Activated CD8-positive, alpha-beta T cell treated with anti-CD3 and anti-CD28 coated beads, Interleukin-2, amount 10 ng/mL, durations not matched to agents 7 days and 5 days (primary cell): ENCODE data around the gene OR10V1. TPM values are rescaled to one million over a fixed set of nuclear protein-coding genes. Genes with fewer than 3 reads are reported as not detected.
"Not testable (repeated sequence)": the region's sequence is repeated elsewhere in the genome, so short reads cannot be mapped to it uniquely, and the experiment has no call there.

ENCODE experiments used
- ATAC-seq: fragments of 150-1000 bp; cut with Tn5 transposase; one replicate; pipeline ENCODE4 v1.10.0; 2021; ENCODE audit warnings: moderate library complexity
- CTCF ChIA-PET: fragments of 350-600 bp; sonication (Branson Sonifier 250); formaldehyde crosslinking; loops from one replicate; lab custom pipeline; 2021; ENCODE audit warnings: antibody characterized with exemption; lab: Charles Lee
- POLR2A ChIA-PET: fragments of 350-600 bp; sonication (Branson Sonifier 250); formaldehyde crosslinking; loops from one replicate; lab custom pipeline; 2021; ENCODE audit warnings: antibody characterized with exemption; lab: Charles Lee
- DNase-seq: peaks from one replicate; pipeline ENCODE4 v3.0.0-alpha.2; 2020
- H3K27ac Mint-ChIP-seq: one replicate; pipeline ENCODE4 v1.8.0; 2021; ENCODE audit warnings: mild to moderate bottlenecking, mixed read lengths
- H3K27me3 Mint-ChIP-seq: one replicate; pipeline ENCODE4 v1.8.0; 2021; ENCODE audit warnings: low read depth, mixed read lengths
- H3K36me3 Mint-ChIP-seq: one replicate; pipeline ENCODE4 v1.8.0; 2021; ENCODE audit warnings: low read depth, mixed read lengths
- H3K4me1 Mint-ChIP-seq: one replicate; pipeline ENCODE4 v1.8.0; 2021; ENCODE audit warnings: low read depth, mixed read lengths
- H3K4me3 Mint-ChIP-seq: one replicate; pipeline ENCODE4 v1.8.0; 2021; ENCODE audit warnings: mild to moderate bottlenecking, mixed read lengths
- H3K9me3 Mint-ChIP-seq: one replicate; pipeline ENCODE4 v1.8.0; 2022; ENCODE audit warnings: mixed read lengths; ENCODE audit not compliant: insufficient read depth
- total RNA-seq, 2 experiments: library from RNA; stranded (reverse); gene quantifications; one replicate each; pipeline ENCODE4 v1.2.3, GENCODE V29; 2021

The OR10V1 gene
- total RNA-seq, 2 experiments from 2014 or later = not detected

DNA sequence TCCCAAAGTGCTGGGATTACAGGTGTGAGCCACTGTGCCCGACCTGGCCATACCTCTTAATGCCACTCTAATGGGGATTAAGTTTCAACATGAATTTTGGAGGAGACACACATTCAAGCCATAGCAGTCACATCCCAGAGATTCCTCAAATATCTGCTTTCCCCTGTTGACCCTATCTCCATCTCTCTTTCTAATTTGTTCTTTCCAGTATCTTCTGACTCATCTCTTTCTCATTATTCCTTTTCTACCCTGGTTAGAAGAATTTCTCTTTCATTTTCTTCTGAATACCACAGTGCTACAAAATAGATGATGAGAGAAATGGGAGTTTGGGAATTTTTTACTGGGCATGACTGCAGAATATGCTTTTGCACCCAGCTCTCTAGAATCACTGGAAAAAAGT, 5.1 kb downstream of the OR10V1 start:
- ATAC-seq = no peak
- CTCF ChIA-PET = no interaction called here
- Mint-ChIP-seq H3K27ac (no peak overlapping the region), H3K4me1 (no peaks in the 10 kb centered on the region), H3K9me3 (no peaks in the 10 kb centered on the region), H3K36me3 (no peaks in the 10 kb centered on the region), H3K27me3 (peaks cover 16% of the 10 kb centered on the region), H3K4me3 (no peak overlapping the region)
- no peak for DNase-seq
- POLR2A ChIA-PET = interaction anchor here (0.7 kb wide), 1 partner anchor 581 kb away, joined by 3 read pairs; no protein-coding TSS in a partner anchor

DNA sequence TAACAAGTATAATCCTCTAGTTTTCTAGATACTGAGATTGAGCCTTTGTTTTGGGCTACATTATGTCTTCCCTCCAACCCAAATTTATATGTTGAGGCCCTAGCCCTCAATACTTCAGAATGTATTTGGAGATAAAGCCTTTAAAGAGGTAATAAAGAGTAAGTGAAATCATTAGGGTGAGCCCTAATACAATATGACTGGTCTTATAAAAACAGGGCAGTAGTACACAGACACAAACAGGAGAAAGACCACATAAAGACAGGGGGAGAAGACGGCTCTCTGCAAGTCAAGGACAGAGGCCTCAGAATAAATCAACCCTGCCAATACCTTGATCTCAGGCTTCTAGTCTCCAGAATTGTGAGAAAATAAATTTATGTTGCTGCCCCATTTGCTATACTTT, 6.3 kb downstream of the OR10V1 start:
- Mint-ChIP-seq H3K9me3 (no peaks in the 10 kb centered on the region), H3K27ac (no peak overlapping the region), H3K27me3 (peaks cover 16% of the 10 kb centered on the region), H3K4me3 (no peak overlapping the region), H3K36me3 (no peaks in the 10 kb centered on the region), H3K4me1 (no peaks in the 10 kb centered on the region)
- ChIA-PET POLR2A (no interaction called here), CTCF (interaction anchor here (0.7 kb wide), 1 partner anchor 54 kb away, joined by 3 read pairs; no protein-coding TSS in a partner anchor)
- DNase-seq (no peak), ATAC-seq (no peak)

DNA sequence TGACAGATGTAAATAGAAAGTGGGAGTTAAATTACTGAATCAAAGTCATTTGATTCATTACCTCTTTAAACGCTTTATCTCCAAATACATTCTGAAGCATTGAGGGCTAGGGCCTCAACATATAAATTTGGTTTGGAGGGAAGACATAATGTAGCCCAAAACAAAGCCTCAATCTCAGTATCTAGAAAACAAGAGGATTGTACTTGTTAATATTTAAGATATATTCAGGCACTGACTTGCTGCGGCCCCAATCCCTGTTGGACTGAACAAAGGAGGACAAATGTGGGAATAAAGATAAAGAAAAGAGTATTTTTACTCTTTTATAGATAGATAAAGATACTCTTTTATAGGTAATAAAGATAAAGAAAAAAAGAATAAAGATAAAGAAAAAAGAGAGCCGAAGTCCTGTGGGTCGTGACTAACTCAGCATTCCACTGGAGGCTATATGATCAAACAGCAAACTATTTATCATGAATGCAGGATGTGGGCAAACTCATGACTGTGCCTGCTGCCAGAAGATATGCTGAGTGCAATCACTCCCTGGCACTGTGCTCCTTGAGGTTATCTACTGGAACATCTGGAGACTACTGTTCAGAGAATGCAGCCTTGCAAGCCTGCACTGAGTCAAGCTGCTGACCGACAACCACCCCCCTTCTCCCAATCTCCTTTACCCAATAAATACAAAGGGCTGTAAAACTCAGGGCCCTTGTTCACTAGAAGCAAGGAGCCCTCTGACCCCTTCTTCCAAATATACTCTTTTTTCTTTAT, 6.9 kb downstream of the OR10V1 start:
- Mint-ChIP-seq H3K36me3 (no peaks in the 10 kb centered on the region), H3K27me3 (peaks cover 16% of the 10 kb centered on the region), H3K9me3 (no peaks in the 10 kb centered on the region), H3K4me1 (no peaks in the 10 kb centered on the region), H3K27ac (no peak overlapping the region), H3K4me3 (no peak overlapping the region)
- ChIA-PET CTCF (no interaction called here), POLR2A (no interaction called here)
- no peak for DNase-seq
- ATAC-seq = no peak

DNA sequence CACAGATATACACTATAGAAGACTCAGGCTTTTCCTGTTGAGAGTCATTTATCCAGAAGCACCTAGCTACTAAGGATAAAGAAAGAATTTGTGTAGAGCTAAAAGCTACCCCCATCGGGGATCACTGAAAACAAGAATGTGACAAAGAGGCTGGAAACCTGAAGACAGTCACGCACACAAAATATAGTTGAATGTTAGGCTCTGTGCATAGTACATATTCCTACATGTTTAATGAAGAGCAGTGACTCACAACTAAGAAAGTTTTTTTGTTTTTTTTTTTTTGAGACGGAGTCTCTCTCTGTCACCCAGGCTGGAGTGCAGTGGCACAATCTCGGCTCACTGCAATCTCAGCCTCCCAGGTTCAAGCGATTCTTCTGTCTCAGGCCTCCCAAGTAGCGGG, 8.4 kb downstream of the OR10V1 start:
- Mint-ChIP-seq H3K36me3 (no peaks in the 10 kb centered on the region), H3K27me3 (peaks cover 13% of the 10 kb centered on the region), H3K9me3 (no peaks in the 10 kb centered on the region), H3K4me3 (no peak overlapping the region), H3K4me1 (no peaks in the 10 kb centered on the region), H3K27ac (no peak overlapping the region)
- ChIA-PET CTCF (no interaction called here), POLR2A (no interaction called here)
- no peak for DNase-seq
- ATAC-seq = no peak

DNA sequence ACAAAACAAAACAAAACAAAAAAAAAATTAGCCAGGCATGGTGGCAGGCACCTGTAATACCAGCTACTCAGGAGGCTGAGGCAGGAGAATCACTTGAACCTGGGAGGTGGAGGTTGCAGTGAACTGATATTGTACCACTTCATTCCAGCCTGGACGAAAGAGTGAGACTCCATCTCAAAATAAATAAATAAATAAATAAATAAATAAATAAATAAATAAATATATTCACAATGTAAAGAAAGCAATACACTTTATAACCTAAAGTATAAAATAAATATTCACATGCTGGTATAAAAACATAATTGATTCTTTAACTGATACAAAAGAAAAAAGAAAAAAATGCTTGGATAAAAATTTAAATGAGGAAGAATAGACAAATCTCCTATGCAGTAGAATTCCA, 10.1 kb downstream of the OR10V1 start:
- H3K36me3 Mint-ChIP-seq, H3K4me3 Mint-ChIP-seq, H3K27me3 Mint-ChIP-seq, H3K27ac Mint-ChIP-seq, CTCF ChIA-PET, POLR2A ChIA-PET, H3K9me3 Mint-ChIP-seq, ATAC-seq, H3K4me1 Mint-ChIP-seq, DNase-seq: not testable (repeated sequence)

DNA sequence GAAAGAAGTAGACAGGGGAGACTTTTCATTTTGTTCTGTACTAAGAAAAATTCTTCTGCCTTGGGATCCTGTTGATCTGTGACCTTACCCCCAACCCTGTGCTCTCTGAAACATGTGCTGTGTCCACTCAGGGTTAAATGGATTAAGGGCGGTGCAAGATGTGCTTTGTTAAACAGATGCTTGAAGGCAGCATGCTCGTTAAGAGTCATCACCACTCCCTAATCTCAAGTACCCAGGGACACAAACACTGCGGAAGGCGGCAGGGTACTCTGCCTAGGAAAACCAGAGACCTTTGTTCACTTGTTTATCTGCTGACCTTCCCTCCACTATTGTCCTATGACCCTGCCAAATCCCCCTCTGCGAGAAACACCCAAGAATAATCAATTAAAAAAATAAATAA, 13.5 kb downstream of the OR10V1 start:
- H3K27me3 Mint-ChIP-seq = peaks cover 27% of the 10 kb centered on the region
- H3K9me3 Mint-ChIP-seq, POLR2A ChIA-PET, ATAC-seq, H3K4me3 Mint-ChIP-seq, CTCF ChIA-PET, H3K36me3 Mint-ChIP-seq, H3K27ac Mint-ChIP-seq, H3K4me1 Mint-ChIP-seq, DNase-seq: not testable (repeated sequence)

DNA sequence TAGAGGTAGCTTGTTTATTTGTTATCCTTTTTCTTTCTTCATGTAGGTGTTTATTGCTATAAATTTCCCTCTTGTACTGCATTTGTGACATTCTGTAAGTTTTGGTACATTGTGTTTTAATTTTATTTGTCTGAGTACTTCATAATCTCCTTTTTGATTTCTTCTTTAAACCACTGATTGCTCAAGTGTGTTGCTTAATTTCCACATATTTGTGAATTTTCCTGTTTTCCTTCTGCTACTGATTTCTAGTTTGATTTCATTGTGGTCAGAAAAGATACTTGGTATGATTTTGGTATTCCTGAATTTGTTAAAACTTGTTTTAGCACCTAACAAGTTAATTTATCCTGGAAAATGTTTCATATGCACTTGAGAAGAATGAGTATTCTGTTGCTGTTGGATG, 15.1 kb downstream of the OR10V1 start:
- H3K36me3 Mint-ChIP-seq = no peaks in the 10 kb centered on the region

DNA sequence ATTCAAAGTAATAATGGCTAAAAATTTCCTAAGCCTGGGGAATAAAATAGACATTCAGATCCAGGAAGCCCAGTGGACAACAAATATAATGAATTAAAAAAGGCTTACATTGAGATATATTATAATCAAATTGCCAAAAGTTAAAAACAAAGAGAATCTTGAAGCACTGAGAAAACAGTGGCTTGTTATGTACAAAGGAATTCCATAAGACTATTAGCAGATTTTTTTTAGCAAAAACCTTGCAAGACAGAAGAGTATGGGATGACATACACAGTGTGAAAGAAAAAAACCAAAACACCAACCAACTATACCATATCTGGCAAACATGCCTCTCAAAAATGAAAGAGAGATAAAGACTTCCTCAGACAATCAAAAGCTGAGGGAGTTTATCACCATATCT, 20.7 kb downstream of the OR10V1 start:
- Mint-ChIP-seq H3K9me3 (peaks cover 8% of the 10 kb centered on the region), H3K27ac (no peak overlapping the region), H3K27me3 (peaks cover 36% of the 10 kb centered on the region), H3K4me3 (no peak overlapping the region), H3K36me3 (no peaks in the 10 kb centered on the region), H3K4me1 (peaks cover 2% of the 10 kb centered on the region)
- ChIA-PET CTCF (no interaction called here), POLR2A (no interaction called here)
- DNase-seq = no peak
- ATAC-seq = no peak

More for the DNA sequence above, 15.1 kb downstream of the OR10V1 start:
- Mint-ChIP-seq H3K4me3 (no peak overlapping the region), H3K27me3 (peaks cover 27% of the 10 kb centered on the region), H3K9me3 (peaks cover 5% of the 10 kb centered on the region), H3K27ac (no peak overlapping the region), H3K4me1 (no peaks in the 10 kb centered on the region)
- ChIA-PET POLR2A (no interaction called here), CTCF (interaction anchor here (2.1 kb wide), 1 partner anchor 19 kb away, joined by 7 read pairs; no protein-coding TSS in a partner anchor)
- DNase-seq (no peak), ATAC-seq (no peak)

DNA sequence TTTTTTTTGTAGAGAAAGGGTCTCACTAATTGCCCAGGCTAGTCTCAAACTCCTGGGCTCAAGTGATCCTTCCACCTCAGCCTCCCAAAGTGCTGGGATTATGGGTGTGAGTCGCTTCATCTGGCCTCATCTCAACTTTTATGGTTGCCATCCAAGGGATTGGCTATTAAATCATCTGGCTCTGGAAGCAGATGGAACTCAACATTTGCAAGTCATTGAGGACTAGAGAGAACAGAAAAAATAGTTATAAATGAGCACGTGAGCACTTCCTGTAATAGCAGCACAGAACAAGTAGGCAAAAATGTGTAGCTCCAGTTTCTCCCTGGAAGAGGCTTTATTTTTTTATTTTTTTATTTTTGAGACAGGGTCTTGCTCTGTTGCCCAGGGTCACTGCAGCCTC, 22.5 kb downstream of the OR10V1 start:
- Mint-ChIP-seq H3K27ac (no peak overlapping the region), H3K27me3 (peaks cover 30% of the 10 kb centered on the region), H3K36me3 (no peaks in the 10 kb centered on the region), H3K4me1 (peaks cover 2% of the 10 kb centered on the region), H3K9me3 (peaks cover 8% of the 10 kb centered on the region), H3K4me3 (no peak overlapping the region)
- POLR2A ChIA-PET = no interaction called here
- no peak for DNase-seq
- CTCF ChIA-PET = no interaction called here
- ATAC-seq = no peak

DNA sequence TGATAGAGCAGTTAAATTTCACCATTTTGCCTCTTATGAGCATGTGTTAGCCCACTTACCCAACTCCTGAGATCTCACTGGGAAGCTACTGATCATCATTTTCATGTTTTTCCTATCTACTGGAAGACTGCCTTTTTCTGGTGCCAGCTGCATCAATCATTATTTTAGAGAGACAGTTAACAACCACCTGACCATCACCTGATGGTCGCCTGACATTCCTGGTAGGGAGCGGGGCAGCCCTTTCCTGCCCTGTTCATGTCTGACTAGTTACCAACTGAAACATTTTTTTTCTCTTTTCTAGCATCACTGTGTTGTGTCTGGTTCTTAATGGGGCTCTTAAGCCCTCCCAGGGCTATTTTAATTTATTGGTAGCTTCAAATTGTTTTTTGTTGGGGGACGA, 24.6 kb downstream of the OR10V1 start:
- no peak for DNase-seq
- Mint-ChIP-seq H3K27ac (no peak overlapping the region), H3K9me3 (peaks cover 7% of the 10 kb centered on the region), H3K4me1 (peaks cover 2% of the 10 kb centered on the region), H3K27me3 (peaks cover 39% of the 10 kb centered on the region), H3K36me3 (no peaks in the 10 kb centered on the region), H3K4me3 (no peak overlapping the region)
- CTCF ChIA-PET = interaction anchor here (1.2 kb wide), 1 partner anchor 66 kb away, joined by 3 read pairs; the partner anchor contains the start of gene STX3
- no peak for ATAC-seq
- POLR2A ChIA-PET = no interaction called here

DNA sequence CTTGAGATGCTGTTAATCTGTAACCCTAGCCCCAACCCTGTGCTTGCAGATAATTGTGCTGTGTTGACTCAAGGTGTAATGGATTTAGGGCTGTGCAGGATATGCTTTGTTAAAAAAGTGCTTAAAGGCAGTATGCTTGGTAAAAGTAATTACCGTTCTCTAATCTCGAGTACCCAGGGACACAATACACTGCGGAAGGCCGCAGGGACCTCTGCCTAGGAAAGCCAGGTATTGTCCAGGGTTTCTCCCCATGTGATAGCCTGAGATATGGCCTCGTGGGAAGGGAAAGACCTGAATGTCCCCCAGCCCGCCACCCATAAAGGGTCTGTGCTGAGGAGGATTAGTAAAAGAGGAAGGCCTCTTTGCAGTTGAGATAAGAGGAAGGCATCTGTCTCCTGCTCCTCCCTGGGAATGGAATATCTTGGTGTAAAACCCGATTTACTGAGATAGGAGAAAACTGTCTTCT, 32.4 kb downstream of the OR10V1 start:
- not testable (repeated sequence) for ATAC-seq
- CTCF ChIA-PET = interaction anchor here (2.7 kb wide), 1 partner anchor 144 kb away, joined by 12 read pairs; no protein-coding TSS in a partner anchor

More for the DNA sequence above, 32.4 kb downstream of the OR10V1 start:
- H3K27ac Mint-ChIP-seq, H3K4me3 Mint-ChIP-seq, H3K9me3 Mint-ChIP-seq, H3K4me1 Mint-ChIP-seq, POLR2A ChIA-PET, H3K36me3 Mint-ChIP-seq, DNase-seq: not testable (repeated sequence)
- H3K27me3 Mint-ChIP-seq = peaks cover 20% of the 10 kb centered on the region
